CD4-positive, alpha-beta T cell treated with Interferon alpha-2 for 1 hour (primary cell): ENCODE measurements around the gene PACS2.

ENCODE experiments used
- DNase-seq, 2 donors: peaks; one replicate each; pipeline ENCODE4 v3.0.0-alpha.2; 2020 to 2022

PACS2 gene

GRCh38 chr14:105375635-105376057 is 61.1 kb downstream of the PACS2 start:
- peak; percentile 14 to 37 for DNase-seq

GRCh38 chr14:105376521-105377440 is 62.2 kb downstream of the PACS2 start:
- DNase-seq: no peak

- no peak for DNase-seq
These were observed 63.1 kb downstream of the PACS2 start for GRCh38 chr14:105377555-105378182.

- DNase-seq: no peak
These were observed 63.7 kb downstream of the PACS2 start for GRCh38 chr14:105378199-105378598.

- DNase-seq: no peak
These were observed 64.5 kb downstream of the PACS2 start for GRCh38 chr14:105378873-105379685.

- no peak for DNase-seq
These were observed 65.4 kb downstream of the PACS2 start for GRCh38 chr14:105379946-105380345.

GRCh38 chr14:105380756-105381155 is 66.2 kb downstream of the PACS2 start:
- DNase-seq: no peak

GRCh38 chr14:105381446-105382342 is 67.1 kb downstream of the PACS2 start:
- DNase-seq: no peak

GRCh38 chr14:105382343-105383082 is 68.0 kb downstream of the PACS2 start:
- DNase-seq: no peak

GRCh38 chr14:105383083-105383730 is 68.7 kb downstream of the PACS2 start:
- DNase-seq: no peak

- DNase-seq: no peak
These were observed 69.6 kb downstream of the PACS2 start for GRCh38 chr14:105384041-105384557.

GRCh38 chr14:105384605-105385321 is 70.2 kb downstream of the PACS2 start:
- no peak for DNase-seq

- no peak for DNase-seq
These were observed 70.7 kb downstream of the PACS2 start for GRCh38 chr14:105385322-105385637.

- DNase-seq: no peak
These were observed 71.3 kb downstream of the PACS2 start for GRCh38 chr14:105385698-105386365.

- no peak for DNase-seq
These were observed 72.3 kb downstream of the PACS2 start for GRCh38 chr14:105386581-105387529.

GRCh38 chr14:105387530-105387922 is 73.0 kb downstream of the PACS2 start:
- DNase-seq: no peak

GRCh38 chr14:105388110-105388951 is 73.8 kb downstream of the PACS2 start:
- DNase-seq: no peak
